ENCODE measurements around the gene NDUFS5.
"Not testable (repeated sequence)": the region's sequence is repeated elsewhere in the genome, so short reads cannot be mapped to it uniquely, and the experiment has no call there.

Gene NDUFS5

DNA sequence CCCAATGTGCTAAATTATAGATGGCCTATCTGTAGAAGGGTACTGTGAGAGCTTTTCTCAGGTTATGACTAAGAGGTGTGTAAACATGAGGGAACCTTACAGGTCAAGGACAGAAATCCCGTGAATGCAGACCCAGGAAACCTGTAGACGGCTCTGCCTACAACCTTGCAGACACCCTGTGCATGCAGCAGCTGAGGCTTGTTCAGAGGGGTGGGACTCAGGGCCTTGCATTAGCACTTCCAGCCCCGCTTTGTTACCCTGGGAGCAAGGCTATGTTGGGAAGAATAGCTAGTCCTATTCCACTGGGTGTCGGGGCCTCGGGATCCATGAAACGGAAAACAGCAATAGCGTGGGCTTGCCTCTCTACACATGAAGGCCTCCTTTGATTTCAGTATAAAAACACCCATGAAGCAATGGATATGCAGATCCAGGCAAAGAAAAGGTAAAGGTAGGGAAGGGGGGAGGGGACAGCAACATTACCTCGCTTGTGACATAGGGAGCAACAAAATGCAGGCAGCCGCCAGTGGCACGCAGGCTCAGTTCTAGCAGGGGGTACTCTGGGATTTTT is 9.5 kb upstream of the NDUFS5 start:
- no peak for DNase-seq

DNA sequence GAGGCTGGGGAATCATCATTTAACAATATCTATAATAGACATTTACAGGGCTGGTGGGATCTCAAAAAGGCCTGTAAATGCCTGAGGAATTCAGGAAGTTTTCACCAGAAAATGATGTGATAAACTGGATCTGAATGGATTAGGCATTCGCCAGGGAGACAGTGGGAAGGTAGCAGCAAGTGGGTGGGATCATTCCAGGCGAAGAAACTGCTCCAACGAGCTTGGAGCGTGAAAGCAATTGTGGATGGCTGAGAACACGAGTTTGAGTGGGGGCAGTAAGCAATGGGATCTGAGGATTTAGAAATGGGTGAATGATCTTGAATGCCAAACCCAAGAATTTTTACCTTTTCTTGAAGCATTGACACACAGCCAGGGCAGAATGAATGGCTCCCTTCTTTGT is 8.9 kb upstream of the NDUFS5 start:
- DNase-seq: no peak

DNA sequence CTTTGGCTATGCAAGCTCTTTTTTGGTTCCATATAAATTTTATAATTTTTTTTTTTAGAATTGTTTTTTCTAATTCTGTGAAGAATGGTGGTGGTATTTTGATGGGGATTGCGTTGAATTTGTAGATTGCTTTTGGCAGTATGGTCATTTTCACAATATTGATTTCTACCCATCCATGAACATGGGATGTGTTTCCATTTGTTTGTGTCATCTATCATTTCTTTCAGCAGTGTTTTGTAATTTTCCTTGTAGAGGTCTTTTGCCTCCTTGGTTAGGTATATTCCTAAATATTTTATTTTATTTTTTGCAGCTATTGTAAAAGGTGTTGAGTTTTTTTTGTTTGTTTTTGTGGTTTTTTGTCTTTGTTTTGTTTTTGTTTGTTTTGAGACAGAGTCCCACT is 5.7 kb upstream of the NDUFS5 start:
- not testable (repeated sequence) for DNase-seq

DNA sequence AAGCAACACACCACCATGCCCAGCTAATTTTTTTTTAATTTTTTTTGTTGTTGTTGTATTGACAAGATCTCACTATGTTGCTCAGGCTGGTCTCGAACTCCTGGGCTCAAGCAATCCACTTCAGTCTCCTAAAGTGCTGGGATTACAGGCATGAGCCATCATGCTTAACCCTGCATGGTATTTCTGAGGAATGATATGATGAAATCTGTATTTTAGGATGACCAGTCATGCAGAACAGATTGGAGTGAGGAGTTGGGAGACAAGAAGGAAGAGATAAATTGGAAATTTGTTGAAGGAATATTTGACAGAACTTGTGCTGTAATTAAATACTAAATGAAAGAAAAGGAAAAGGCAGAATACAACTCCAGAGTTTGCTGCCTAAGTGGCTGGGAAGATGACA is 4.7 kb upstream of the NDUFS5 start:
- no peak for DNase-seq

DNA sequence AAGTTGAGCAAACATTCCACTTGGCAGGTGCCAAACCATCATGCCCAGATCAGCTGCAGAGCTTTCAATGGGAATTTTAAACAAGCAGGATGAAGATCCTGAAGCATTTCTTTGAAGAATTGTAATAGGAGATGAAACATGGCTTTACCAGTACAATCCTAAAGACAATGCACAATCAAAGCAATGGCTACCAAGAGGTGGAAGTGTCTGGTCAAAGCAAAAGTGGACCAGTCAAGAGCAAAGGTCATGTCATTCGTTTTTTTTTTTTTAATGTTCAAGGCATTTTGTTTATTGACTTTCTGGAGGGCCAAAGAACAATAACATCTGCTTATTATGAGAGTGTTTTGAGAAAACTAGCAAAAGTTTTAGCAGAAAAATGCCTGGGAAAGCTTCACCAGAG is 3.0 kb upstream of the NDUFS5 start:
- no peak for DNase-seq

DNA sequence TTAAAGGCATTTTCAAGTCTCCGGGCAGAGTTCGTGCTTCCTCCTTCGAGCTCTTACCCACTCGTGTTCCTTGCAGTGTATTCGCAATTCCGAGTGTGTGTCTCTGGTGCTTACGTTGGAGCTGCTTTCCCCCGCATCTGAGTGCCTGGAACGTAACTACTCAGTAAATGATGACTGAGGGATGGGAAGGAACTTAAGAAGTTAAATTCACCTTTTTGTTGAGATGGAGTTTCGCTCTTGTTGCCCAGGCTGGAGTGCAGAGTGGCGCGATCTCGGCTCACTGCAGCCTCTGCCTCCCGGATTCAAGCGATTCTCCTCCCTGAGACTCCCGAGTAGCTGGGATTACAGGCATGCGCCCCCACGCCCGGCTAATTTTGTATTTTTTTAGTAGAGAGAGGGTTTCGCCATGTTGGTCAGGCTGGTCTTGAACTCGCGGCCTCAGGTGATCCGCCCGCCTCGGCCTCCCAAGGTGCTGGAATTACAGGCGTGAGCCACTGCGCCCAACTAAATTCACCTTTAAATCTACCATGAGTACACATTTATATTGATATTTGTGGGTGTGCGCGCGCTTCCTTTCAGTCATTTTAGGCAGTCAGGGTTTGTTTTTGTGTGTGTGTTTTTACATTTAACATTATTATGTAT is 837 bp downstream of the NDUFS5 start:
- DNase-seq: no peak

DNA sequence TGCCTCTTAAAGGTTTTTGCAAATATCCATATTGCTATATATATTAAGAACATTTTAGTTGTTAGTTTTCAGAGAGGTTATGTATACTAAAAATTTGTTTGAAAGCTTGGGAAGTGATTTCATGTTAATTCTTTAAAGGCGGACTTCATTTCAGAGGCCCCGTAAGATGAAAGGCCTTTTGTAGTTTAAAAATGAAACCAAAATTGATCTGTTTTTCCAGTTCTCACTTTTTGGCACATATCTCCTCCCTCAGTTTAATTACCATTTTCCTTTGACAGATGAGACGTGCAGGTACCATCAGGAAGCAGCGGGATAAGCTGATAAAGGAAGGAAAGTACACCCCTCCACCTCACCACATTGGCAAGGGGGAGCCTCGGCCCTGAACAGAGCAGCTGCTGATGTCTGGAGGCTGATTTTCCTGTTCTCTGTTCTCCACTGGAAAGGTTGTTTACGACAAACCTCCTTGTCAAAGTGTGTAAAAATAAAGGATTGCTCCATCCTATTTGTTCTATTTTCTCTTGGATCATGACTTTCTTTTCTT is 8.0 kb downstream of the NDUFS5 start:
- DNase-seq: no peak

DNA sequence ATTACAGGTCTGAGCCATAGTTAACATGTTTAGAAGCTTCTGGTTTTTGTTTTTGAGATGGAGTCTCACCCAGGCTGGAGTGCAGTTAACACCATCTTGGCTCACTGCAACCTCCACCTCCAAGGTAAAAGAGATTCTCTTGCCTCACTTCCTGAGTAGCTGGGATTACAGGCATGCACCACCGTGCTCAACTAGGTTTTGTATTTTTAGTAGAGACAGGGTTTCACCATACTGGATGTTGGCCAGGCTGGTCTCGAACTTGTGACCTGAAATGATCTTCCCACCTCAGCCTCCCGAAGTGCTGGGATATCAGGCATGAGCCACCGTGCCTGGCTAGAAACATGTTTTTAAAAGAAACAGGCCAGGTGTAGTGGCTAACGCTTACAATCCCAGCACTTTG is 10.5 kb downstream of the NDUFS5 start:
- DNase-seq: no peak

DNA sequence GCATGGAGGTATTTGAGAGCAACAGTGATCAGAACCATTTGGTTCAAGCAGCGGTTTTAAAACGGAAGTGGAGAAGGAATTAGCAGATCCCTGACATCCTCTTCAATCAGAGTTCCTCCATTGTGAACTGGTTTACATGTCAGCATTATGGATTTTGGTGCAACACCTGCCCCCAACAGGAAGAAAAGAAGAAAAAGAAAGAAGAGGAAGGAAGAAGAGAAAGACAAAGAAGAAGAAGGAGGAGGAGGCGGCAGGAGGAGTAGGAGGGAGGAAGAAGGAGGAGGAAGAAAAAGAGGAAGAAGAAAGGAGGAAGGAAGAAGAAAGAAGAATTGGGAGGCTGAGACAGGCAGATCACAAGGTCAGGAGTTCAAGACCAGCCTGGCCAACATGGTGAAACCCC is 17.4 kb downstream of the NDUFS5 start:
- no peak for DNase-seq

DNA sequence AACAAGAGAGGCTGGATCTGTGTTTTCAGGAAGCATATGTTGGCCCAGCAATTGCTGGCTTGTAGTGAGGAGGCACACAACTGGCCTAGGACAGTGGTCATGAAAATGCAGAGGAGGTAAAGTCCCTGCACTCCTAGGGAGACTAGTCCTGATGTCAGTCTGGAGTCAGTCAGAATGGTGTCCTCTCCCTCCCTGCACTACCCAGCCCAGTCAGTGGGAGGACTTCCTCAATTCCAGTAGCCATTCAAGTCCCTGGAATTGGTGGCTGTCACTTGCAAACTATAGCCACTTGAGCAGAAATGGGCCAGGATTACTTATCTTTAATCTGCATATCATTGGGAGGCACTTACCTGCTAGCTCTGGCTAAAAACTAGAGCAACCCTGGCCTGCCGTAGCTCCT is 18.6 kb downstream of the NDUFS5 start:
- no peak for DNase-seq

DNA sequence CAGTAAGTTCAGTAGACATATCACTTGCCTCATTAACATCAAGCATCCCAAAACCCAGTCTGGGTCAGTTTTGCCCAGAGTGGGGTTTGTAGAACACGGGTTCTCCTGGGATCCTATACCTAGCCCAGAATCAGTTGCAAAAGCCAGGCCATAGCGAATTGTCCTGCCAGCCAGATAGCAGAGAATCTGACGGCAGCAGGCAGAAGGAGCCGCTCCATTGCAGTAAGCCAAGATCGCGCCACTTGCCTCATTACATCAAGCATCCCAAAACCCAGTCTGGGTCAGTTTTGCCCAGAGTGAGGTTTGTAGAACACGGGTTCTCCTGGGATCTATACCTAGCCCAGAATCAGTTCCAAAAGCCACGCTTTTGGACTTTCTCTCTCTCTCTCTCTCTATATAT is 19.1 kb downstream of the NDUFS5 start:
- no peak for DNase-seq

DNA sequence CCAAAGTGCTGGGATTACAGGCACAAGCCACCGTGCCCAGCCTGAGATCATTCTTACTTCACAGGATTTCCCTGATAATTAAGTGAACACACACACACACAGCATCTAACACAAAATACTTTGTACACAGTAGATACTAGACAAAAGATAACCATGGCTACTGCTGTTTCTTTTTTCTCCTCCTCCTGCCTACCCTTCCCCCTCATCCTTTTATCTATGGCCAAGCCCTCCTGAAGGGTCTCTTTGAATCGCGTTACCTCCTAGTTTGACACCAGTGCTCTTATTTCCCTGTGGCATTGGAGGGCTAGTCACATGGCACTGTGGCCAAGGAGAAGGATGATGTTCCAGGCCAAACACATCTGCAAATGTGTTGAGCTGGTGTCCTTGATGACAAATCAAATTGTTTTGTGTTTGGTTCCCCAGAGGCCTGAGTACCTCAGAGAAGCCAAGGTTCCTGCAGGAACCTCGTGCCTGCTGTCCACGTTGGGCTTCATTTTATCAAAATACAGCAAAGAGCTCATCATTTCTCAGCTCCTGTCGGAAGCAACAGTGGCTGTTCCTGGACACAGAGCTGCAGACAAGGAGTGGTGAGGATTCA is 20.6 kb downstream of the NDUFS5 start:
- DNase-seq: no peak

DNA sequence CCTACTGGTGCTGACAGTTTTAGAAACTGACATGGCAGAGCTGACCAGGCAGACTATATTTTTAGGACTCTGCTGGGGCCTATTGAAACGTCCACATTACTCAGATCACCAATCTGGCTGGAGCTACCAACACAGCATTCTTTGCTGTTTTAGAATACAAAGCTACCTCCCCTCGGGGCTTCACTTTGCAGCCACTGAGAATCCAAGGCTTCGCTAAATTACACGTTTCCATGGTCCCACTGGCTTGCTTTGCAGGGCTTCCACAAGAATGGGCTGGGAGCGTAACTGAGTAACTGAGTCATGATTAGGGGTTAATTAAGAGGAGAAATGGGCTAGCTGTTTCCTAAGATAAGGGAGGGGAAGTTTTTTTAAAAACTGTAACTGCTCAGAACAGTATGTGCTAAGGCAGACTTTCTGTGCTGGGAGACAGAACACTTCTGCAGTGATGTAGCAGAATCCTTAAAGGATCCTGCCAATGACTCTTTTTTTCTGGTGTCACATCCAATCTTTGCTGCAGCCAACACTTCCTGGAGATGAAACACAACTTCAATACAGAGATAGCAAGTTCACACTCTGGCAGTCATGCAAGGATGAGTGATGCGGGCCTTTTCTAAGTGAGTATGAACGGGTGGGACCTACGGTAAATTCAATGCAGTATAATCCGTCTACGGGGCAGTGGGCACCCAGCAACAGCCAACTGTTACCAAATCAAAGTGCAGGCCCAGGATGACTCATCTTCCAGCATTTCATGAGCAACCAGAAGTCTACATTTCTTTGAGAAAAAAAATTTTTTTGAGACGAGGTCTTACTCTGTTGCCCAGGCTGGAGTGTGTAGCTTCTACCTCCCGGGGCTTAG is 21.5 kb downstream of the NDUFS5 start:
- no peak for DNase-seq

DNA sequence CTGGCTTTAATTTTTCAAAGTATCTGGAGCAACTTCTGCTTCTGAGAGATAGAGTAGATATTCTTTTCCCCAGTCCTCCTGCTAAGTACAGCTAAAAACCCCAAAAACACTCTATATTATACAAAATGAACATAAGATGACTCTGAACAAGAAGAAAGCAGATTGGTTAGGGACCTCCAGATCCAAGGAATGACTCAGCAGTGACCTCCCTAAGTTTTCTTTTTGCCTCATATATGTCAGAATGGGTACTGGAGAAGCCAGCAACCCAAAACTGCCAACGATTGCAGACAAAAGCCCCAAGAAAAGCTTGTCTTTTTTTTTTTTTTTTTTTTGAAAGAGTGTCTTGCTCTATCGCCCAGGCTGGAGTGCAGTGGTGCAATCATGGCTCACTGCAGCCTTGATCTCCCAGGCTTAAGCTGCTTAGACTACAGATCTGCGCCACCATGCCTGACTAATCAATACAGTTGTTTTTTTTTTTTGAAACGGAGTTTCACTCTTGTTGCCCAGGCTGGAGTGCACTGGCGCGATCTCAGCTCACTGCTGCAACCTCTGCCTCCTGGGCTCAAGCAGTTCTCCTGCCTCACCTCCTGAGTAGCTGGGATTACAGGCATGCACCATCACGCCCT is 22.7 kb downstream of the NDUFS5 start:
- no peak for DNase-seq

DNA sequence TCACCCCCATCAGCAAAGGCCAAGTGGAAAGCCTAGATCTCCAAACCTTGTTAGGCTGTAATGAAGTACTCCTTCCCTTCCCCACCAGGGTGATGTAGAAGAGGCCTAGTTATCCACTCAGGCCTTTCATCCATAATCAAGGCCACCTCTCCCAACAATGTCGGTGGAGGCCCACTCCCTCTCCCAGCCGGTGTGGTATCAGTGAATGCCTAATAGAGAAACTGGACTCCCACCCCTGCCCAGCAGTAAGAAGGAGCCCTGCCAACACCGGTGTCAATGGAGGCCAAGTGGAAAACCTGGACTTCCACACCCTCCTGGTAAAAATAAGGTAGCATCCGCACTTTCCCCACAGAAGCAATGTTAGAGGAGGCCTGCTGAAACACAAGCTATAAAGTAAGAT is 23.9 kb downstream of the NDUFS5 start:
- no peak for DNase-seq

DNA sequence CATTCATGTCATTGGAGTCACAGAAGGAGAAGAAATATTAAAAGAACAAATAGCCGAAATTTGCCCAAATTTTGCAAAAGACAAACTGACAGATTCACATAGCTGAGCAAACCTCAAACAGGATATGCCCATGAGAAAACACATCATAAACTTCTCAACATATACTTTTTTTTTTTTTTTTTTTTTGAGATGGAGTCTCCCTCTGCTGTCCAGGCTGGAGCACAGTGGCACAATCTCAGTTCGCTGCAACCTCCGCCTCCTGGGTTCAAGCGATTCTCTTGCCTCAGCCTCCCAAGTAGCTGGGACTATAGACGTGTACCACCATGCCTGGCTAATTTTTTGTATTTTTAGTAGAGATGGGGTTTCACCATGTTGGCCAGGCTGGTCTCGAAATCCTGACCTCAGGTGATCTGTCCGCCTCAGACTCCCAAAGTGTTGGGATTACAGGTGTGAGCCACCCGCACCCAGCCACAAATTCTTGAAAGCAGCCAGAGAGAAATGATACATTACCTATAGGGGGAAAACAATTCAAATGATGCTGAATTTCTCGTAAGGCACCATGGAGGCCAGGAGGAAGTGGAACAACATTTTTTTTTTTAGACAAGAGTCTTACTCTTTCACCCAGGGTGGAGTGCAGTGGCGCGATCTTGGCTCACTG is 25.2 kb downstream of the NDUFS5 start:
- DNase-seq: not testable (repeated sequence)

DNA sequence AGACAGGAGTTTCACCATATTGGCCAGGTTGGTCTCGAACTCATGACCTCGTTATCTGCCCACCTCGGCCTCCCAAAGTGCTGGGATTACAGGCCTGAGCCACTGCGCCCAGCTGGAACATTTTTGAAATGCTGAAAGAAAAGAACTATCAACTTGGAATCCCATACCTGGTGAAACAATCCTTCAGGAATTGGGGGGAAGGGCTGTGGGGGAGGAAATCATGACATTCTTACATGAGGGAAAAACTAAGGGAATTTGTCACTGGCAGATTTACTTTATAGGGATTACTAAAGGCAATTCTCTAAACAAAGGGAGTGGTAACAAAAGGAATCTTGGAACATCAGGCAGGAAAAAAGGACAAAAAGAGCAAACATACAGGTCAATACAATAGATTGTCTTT is 25.8 kb downstream of the NDUFS5 start:
- no peak for DNase-seq

DNA sequence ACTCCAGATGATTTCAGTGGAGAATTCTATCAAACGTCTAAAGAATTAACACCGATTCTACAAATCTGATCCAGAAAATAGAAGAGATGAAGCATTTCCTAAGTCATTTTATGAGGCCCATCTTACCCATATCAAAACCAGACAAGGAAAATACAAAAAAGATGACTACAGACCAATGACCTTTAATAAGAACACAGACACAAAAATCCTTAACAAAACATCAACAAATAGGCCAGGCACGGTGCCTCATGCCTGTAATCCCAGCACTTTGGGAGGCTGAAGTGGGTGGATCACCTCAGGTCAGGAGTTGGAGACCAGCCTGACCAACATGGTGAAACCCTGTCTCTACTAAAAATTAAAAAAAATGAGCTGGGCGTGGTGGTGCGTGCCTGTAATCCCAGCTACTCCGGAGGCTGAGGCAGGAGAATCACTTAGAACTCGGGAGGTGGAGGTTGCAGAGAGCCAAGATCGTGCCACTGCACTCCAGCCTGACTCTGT is 29.1 kb downstream of the NDUFS5 start:
- DNase-seq: not testable (repeated sequence)

DNA sequence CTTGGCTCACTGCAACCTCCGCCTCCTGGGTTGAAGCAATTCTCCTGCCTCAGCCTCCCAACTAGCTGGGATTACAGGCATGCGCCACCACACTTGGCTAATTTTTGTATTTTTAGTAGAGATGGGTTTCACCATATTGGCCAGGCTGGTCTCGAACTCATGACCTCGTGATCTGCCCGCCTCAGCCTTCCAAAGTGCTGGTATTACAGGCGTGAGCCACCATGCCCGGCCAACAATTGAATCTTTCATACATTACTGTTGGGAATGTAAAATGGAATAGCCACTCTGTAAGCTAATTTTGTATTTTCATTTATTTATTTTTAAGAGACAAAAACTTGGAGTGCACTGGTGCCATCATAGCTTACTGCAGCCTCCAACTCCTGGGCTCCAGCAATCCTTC is 35.4 kb downstream of the NDUFS5 start:
- not testable (repeated sequence) for DNase-seq

DNA sequence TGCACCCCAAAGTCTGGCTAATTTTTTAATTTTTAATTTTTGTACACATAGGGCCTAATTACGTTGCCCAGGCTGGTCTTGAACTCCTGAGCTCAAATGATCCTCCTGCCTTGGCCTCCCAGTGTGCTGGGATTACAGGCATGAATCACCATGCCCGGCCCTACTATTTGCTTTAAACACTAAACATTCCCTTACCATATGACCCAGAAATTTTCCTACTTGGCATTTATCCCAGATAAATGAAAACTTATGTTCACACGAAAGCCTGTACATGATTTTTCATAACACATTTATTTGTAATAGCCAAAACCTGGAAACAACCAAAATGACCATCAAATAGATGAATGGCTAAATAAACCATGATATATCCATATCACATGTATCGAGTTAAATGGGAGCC is 35.8 kb downstream of the NDUFS5 start:
- no peak for DNase-seq

DNA sequence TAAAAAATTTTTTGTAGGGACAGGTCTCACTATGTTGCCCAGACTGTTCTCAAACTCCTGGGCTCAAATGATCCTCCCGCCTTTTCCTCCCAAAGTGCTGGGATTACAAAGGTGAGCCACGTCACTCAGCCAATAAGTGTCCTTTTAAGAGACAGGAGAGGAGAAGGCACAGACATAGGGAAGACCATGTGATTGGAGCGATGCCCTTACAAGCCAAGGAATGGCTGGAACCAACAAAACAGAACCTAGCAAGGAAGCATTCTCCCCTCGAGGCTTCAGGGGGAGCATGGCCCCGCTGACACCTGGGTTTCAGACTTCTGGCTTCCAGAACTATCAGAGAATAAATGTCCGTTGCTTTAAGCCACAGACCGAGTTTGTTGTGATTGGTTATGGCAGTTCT is 37.0 kb downstream of the NDUFS5 start:
- DNase-seq: no peak

DNA sequence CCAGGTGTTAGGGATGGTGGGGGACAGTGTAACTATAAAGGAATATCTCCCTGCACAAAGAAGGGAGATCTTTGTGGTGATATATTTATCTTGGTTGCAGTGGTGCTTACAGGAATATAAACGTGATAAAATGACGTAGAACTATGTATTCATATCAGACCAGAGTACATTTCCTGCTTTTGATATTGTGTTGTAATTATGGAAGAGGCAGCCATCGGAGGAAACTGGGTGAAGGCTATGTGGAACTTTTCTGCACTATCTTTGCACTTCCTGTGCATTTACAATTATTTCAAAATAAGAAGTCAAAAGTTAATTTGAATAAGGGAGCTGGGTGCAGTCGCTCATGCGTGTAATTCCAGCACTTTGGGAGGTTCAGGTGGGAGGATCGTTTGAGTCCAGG is 37.6 kb downstream of the NDUFS5 start:
- DNase-seq: no peak
